Panc1 (cell line): ENCODE results near the gene OR10H1. TPM values are rescaled to one million over a fixed set of nuclear protein-coding genes. Genes with fewer than 3 reads are reported as not detected.

Source experiments
- ATAC-seq: fragments of 200-7000 bp; cut with Tn5 transposase; 2 replicates; pipeline ENCODE4 v1.9.1; 2020; ENCODE audit warnings: mild to moderate bottlenecking, moderate library complexity
- BruUV-seq: library from RNA; stranded (reverse); fragments of 400-500 nt; replicated peaks from 2 replicates; lab custom pipeline; 2021; lab: Mats Ljungman, UMichigan
- CTCF ChIA-PET: fragments of 300-600 bp; sonication (Branson Sonifier 250); formaldehyde crosslinking; loops from one replicate; lab custom pipeline; 2022; ENCODE audit warnings: antibody characterized with exemption; lab: Charles Lee
- POLR2A ChIA-PET: fragments of 300-600 bp; sonication (Branson Sonifier 250); formaldehyde crosslinking; loops from one replicate; lab custom pipeline; 2022; ENCODE audit warnings: antibody characterized with exemption; lab: Charles Lee
- DNase-seq: peaks from one replicate; pipeline ENCODE4 v3.0.0-alpha.2; 2010; ENCODE audit warnings: low read depth, low spot score
- H3K27ac ChIP-seq: 2 replicates; pipeline ENCODE4 v1.5.1; 2011; ENCODE audit warnings: mild to moderate bottlenecking, low read length, inconsistent platforms
- H3K27me3 ChIP-seq: fragments of 200-500 bp; sonication (Bioruptor generic); 2 replicates; pipeline ENCODE4 v1.6.0; 2014; ENCODE audit warnings: low read length, inconsistent platforms; ENCODE audit not compliant: control insufficient read depth, insufficient read depth
- H3K36me3 ChIP-seq: fragments of 200-500 bp; sonication (Bioruptor generic); 2 replicates; pipeline ENCODE4 v1.5.1; 2014; ENCODE audit warnings: inconsistent platforms, mild to moderate bottlenecking, low read length, moderate library complexity; ENCODE audit not compliant: control insufficient read depth, insufficient read depth
- H3K4me1 ChIP-seq: 2 replicates; pipeline ENCODE4 v1.5.1; 2011; ENCODE audit warnings: inconsistent platforms, mild to moderate bottlenecking, low read length, moderate library complexity; ENCODE audit not compliant: control insufficient read depth, insufficient read depth
- H3K4me3 ChIP-seq, 2 experiments: 2 replicates each; pipeline ENCODE4 v1.5.1; 2011 to 2012; ENCODE audit warnings: low read depth in 2 of 2, low read length in 2 of 2, mild to moderate bottlenecking in 2 of 2, inconsistent platforms in 1 of 2, moderate library complexity in 1 of 2
- H3K9me3 ChIP-seq: fragments of 200-500 bp; sonication (Bioruptor generic); 2 replicates; pipeline ENCODE4 v1.5.1; 2014; ENCODE audit warnings: low read depth, mild to moderate bottlenecking, inconsistent platforms, low read length, moderate library complexity; ENCODE audit not compliant: control insufficient read depth, insufficient read depth
- POLR2AphosphoS5 ChIP-seq: IDR thresholded peaks from 2 replicates; pipeline ENCODE4 v1.6.1; 2012; ENCODE audit warnings: mild to moderate bottlenecking, low read depth, low read length, moderate library complexity
- SIN3A ChIP-seq: IDR thresholded peaks from 2 replicates; pipeline ENCODE4 v1.6.1; 2012; ENCODE audit warnings: low read depth, mild to moderate bottlenecking, low read length, moderate library complexity, borderline replicate concordance; ENCODE audit not compliant: insufficient read depth
- TCF7L2 ChIP-seq: IDR thresholded peaks from 2 replicates; pipeline ENCODE4 v1.6.1; 2011; ENCODE audit warnings: mild to moderate bottlenecking, low read depth, low read length, inconsistent platforms
- in situ Hi-C: cut with HindIII; loops from 2 replicates; pipeline ENCODE4 v1.10.0; 2016; ENCODE audit warnings: low sequenced_read_pairs, low pct_unique_long_range_greater_than_20kb
- intact Hi-C: fragments of 100-400 bp; cut with micrococcal nuclease; formaldehyde crosslinking; loops from one replicate; pipeline ENCODE4 v1.10.0; 2022; ENCODE audit not compliant: unreplicated experiment
- total RNA-seq: library from RNA; stranded (reverse); gene quantifications from one replicate; pipeline ENCODE4 v1.2.1, GENCODE V29; 2021; ENCODE audit not compliant: unreplicated experiment
- TF ChIP-seq, protein P1 (sequence below), 2 experiments: IDR thresholded peaks; 2 replicates each; pipeline ENCODE4 v1.6.1; 2011 to 2012; ENCODE audit warnings: low read depth in 2 of 2, control low read depth in 1 of 2, low read length in 1 of 2, mild to moderate bottlenecking in 1 of 2, moderate library complexity in 1 of 2; ENCODE audit not compliant: insufficient read depth in 1 of 2
- TF ChIP-seq, protein P2 (sequence below): fragments of 450-650 bp; IDR thresholded peaks from 2 replicates; pipeline ENCODE4 v1.5.1; 2017; ENCODE audit warnings: mild to moderate bottlenecking

Gene OR10H1
- total RNA-seq, 1 experiment from 2014 or later: not detected

DNA sequence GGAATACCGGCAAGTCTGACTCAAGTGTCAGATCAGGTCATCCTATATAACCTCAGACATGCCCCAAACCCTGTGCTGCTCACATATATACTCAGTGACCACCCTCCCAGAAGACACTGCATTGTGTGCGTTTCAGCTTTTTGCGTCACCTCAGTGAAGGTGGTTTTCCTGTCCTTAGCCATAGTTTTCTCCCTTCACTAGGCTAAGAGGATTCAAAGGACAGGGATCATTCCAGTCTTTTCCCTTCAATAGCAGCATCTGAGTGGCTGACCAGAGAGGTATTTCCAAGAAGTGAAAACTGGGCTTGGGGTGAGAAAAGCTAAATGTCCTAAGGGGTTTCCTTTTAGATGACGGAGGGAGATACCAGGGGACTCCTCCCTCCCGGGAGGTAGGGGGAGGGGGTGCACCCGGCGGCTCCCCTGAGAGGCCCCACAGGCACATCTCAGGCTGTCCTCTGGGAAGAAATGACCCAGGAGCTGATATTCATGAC lies 12.7 kb upstream of the OR10H1 start:
- no peaks in the 10 kb centered on the region; the same call in 1 of the 2 replicates for H3K36me3 ChIP-seq
- CTCF ChIA-PET: no interaction called here
- in situ Hi-C loops: no loop called here
- H3K4me1 ChIP-seq: no peaks in the 10 kb centered on the region
- H3K9me3 ChIP-seq: no peaks in the 10 kb centered on the region
- H3K4me3 ChIP-seq: no peak overlapping the region
- no TSS peak for BruUV-seq
- TF ChIP-seq POLR2AphosphoS5 (no peak), SIN3A (no peak), TCF7L2 (no peak)
- TF ChIP-seq, protein P1, sequence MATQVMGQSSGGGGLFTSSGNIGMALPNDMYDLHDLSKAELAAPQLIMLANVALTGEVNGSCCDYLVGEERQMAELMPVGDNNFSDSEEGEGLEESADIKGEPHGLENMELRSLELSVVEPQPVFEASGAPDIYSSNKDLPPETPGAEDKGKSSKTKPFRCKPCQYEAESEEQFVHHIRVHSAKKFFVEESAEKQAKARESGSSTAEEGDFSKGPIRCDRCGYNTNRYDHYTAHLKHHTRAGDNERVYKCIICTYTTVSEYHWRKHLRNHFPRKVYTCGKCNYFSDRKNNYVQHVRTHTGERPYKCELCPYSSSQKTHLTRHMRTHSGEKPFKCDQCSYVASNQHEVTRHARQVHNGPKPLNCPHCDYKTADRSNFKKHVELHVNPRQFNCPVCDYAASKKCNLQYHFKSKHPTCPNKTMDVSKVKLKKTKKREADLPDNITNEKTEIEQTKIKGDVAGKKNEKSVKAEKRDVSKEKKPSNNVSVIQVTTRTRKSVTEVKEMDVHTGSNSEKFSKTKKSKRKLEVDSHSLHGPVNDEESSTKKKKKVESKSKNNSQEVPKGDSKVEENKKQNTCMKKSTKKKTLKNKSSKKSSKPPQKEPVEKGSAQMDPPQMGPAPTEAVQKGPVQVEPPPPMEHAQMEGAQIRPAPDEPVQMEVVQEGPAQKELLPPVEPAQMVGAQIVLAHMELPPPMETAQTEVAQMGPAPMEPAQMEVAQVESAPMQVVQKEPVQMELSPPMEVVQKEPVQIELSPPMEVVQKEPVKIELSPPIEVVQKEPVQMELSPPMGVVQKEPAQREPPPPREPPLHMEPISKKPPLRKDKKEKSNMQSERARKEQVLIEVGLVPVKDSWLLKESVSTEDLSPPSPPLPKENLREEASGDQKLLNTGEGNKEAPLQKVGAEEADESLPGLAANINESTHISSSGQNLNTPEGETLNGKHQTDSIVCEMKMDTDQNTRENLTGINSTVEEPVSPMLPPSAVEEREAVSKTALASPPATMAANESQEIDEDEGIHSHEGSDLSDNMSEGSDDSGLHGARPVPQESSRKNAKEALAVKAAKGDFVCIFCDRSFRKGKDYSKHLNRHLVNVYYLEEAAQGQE (IDR thresholded peaks at IDR 0.05; ENCODE audit: insufficient read depth in 1 of 2, low read depth in 2 of 2, low read length in 1 of 2): no peak
- TF ChIP-seq, protein P2, sequence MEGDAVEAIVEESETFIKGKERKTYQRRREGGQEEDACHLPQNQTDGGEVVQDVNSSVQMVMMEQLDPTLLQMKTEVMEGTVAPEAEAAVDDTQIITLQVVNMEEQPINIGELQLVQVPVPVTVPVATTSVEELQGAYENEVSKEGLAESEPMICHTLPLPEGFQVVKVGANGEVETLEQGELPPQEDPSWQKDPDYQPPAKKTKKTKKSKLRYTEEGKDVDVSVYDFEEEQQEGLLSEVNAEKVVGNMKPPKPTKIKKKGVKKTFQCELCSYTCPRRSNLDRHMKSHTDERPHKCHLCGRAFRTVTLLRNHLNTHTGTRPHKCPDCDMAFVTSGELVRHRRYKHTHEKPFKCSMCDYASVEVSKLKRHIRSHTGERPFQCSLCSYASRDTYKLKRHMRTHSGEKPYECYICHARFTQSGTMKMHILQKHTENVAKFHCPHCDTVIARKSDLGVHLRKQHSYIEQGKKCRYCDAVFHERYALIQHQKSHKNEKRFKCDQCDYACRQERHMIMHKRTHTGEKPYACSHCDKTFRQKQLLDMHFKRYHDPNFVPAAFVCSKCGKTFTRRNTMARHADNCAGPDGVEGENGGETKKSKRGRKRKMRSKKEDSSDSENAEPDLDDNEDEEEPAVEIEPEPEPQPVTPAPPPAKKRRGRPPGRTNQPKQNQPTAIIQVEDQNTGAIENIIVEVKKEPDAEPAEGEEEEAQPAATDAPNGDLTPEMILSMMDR: no peak
- intact Hi-C loops: no loop called here
- POLR2A ChIA-PET: no interaction called here
- no peaks in the 10 kb centered on the region for H3K27me3 ChIP-seq
- no peak overlapping the region for H3K27ac ChIP-seq
- ATAC-seq (no peak), DNase-seq (no peak)

DNA sequence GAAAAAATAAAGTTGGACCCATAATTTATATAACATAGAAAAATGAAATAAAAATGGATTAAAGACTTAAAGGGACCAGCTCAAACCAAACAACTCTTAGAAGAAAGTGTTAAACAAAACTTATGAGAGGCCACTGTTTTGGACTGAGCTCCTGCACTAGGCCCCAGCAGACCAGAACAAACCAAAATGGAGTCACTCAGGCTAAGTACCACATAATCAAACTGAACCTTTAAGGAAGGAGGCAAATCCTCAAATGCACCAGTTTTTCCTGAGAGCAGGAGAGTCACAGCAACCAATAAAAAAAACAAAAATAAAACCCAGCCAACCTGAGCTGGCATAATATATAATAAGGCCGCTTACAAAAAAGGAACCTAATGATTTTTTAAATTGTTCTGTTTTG lies 10.3 kb upstream of the OR10H1 start:
- Histone ChIP-seq H3K36me3 (no peaks in the 10 kb centered on the region; the same call in 1 of the 2 replicates), H3K4me1 (no peaks in the 10 kb centered on the region), H3K9me3 (no peaks in the 10 kb centered on the region), H3K27ac (no peak overlapping the region), H3K4me3 (no peak overlapping the region), H3K27me3 (no peaks in the 10 kb centered on the region)
- intact Hi-C loops: no loop called here
- in situ Hi-C loops: no loop called here
- ChIA-PET CTCF (no interaction called here), POLR2A (no interaction called here)
- no peak for DNase-seq
- no peak for ATAC-seq
- TF ChIP-seq, protein P1 (IDR thresholded peaks at IDR 0.05; ENCODE audit: insufficient read depth in 1 of 2, low read depth in 2 of 2, low read length in 1 of 2): no peak
- TF ChIP-seq POLR2AphosphoS5 (no peak), SIN3A (no peak), TCF7L2 (no peak)
- TF ChIP-seq, protein P2: no peak
- no TSS peak for BruUV-seq
